BLaER1 treated with 17β-estradiol and CSF1 and Interleukin-3, amounts not matched to agents 10 nM and 100 nM (cell line): ENCODE measurements around the gene ZNF81.
"Not testable (repeated sequence)": the region's sequence is repeated elsewhere in the genome, so short reads cannot be mapped to it uniquely, and the experiment has no call there.

Source experiments
- H3K27ac ChIP-seq, 11 experiments: shearing (Covaris generic); formaldehyde crosslinking; 2 replicates each; pipeline ENCODE4 v1.8.1; 2022
- H3K27me3 ChIP-seq, 11 experiments: shearing (Covaris generic); formaldehyde crosslinking; 2 replicates each; pipeline ENCODE4 v1.8.1; 2022
- H3K36me3 ChIP-seq, 11 experiments: shearing (Covaris generic); formaldehyde crosslinking; 2 replicates each; pipeline ENCODE4 v1.8.1; 2022
- H3K4me1 ChIP-seq, 10 experiments: shearing (Covaris generic); formaldehyde crosslinking; 2 replicates each; pipeline ENCODE4 v1.8.1; 2022
- H3K4me2 ChIP-seq, 11 experiments: shearing (Covaris generic); formaldehyde crosslinking; 2 replicates each; pipeline ENCODE4 v1.8.1; 2022
- H3K4me3 ChIP-seq, 10 experiments: shearing (Covaris generic); formaldehyde crosslinking; 2 replicates each; pipeline ENCODE4 v1.8.1; 2022
- H3K9ac ChIP-seq, 11 experiments: shearing (Covaris generic); formaldehyde crosslinking; 2 replicates each; pipeline ENCODE4 v1.8.1; 2022
- H3K9me3 ChIP-seq, 11 experiments: shearing (Covaris generic); formaldehyde crosslinking; replicated peaks in 1 of 11; 2 replicates each; pipeline ENCODE4 v1.8.1; 2022
- H4K20me1 ChIP-seq, 11 experiments: shearing (Covaris generic); formaldehyde crosslinking; 2 replicates each; pipeline ENCODE4 v1.8.1; 2022
- Cebpa-rat ChIP-seq, 11 experiments: shearing (Covaris generic); IDR thresholded peaks; 2 replicates each; pipeline ENCODE4 v1.8.1; 2022

ZNF81 gene

DNA sequence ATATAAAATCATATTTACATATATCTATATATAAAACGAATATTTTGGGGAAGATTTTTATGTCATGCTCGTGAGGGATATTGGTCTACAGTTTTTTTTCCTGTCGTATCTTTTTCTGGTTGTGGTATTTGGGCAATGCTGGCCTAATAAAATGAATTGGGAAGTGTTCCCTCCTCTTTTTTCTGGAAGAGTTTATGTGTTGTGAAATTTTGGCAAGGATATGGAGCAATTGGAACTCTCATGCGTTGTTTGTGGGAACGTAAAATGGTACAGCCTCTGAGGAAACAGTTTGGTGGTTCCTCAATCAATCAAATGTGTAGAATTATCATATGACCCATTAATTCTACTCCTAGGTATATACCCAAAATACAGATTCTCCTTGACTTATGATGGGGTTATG, 97.2 kb downstream of the ZNF81 start:
- TF ChIP-seq Cebpa-rat (IDR thresholded peaks at IDR 0.05): no peak
- H3K4me3 ChIP-seq: no peak overlapping the region
- no peak overlapping the region for H3K9ac ChIP-seq
- H3K27ac ChIP-seq: no peak overlapping the region
- H4K20me1 ChIP-seq: no peaks in the 10 kb centered on the region
- no peak overlapping the region for H3K4me2 ChIP-seq
- peaks cover 7 to 34% (median 17%) of the 10 kb centered on the region in 11 experiments; a peak in 18 of 22 replicates for H3K9me3 ChIP-seq
- peaks cover 0 to 13% (median 8%) of the 10 kb centered on the region in 10 experiments; a peak in 10 of 20 replicates for H3K4me1 ChIP-seq
- peaks cover 34 to 73% (median 65%) of the 10 kb centered on the region in 11 experiments; a peak in 20 of 22 replicates for H3K27me3 ChIP-seq
- H3K36me3 ChIP-seq: no peaks in the 10 kb centered on the region

- no peak for TF ChIP-seq Cebpa-rat (IDR thresholded peaks at IDR 0.05)
- Histone ChIP-seq H3K9me3 (peaks cover 8 to 46% (median 18%) of the 10 kb centered on the region in 11 experiments; a peak in 18 of 22 replicates), H3K4me1 (peaks cover 0 to 13% (median 8%) of the 10 kb centered on the region in 10 experiments; a peak in 10 of 20 replicates), H3K27me3 (peaks cover 18 to 72% (median 57%) of the 10 kb centered on the region in 11 experiments; a peak in 20 of 22 replicates), H3K4me2 (peak overlapping the region; percentile 15 to 67 (median 62); a peak in 21 of 22 replicates), H3K9ac (peak overlapping the region in 8 of 11 experiments; percentile 4 to 44 (median 28); a peak in 12 of 22 replicates), H3K36me3 (no peaks in the 10 kb centered on the region), H3K4me3 (peak overlapping the region in 9 of 10 experiments; percentile 8 to 54 (median 35); a peak in 13 of 20 replicates), H4K20me1 (no peaks in the 10 kb centered on the region), H3K27ac (peak overlapping the region in 8 of 11 experiments; percentile 2 to 41 (median 24); a peak in 11 of 22 replicates)
These were observed 99.7 kb downstream of the ZNF81 start for GRCh38 chrX:47936224-47936939.

DNA sequence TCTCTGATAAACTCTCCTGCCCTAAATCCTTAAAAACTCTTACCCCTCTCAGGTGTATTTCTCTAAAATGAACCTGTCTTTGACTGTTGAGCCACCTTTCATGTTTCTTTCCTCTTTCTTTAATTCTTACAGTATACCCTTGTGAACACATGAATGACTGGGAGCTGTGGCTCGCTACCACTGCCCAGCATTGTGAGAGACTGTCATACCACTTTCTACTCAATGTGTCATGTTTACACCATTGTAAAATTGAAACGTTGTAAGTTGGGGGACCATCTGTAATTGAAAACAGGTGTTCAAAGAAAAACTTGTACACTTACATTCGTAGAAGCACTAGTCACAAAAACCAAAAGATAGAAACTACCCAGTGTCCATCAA, 100.2 kb downstream of the ZNF81 start:
- H3K9ac ChIP-seq: no peak overlapping the region; a peak in 2 of 22 replicates
- H3K27ac ChIP-seq: peak overlapping the region in 2 of 11 experiments; percentile 24 to 32; a peak in 3 of 22 replicates
- H3K4me2 ChIP-seq: peak overlapping the region in 10 of 11 experiments; percentile 15 to 67 (median 58); a peak in 18 of 22 replicates
- H3K4me3 ChIP-seq: peak overlapping the region in 8 of 10 experiments; percentile 8 to 54 (median 36); a peak in 7 of 20 replicates
- no peaks in the 10 kb centered on the region for H3K36me3 ChIP-seq
- no peak for TF ChIP-seq Cebpa-rat (IDR thresholded peaks at IDR 0.05)
- peaks cover 0 to 13% (median 8%) of the 10 kb centered on the region in 10 experiments; a peak in 10 of 20 replicates for H3K4me1 ChIP-seq
- H3K9me3 ChIP-seq: peaks cover 9 to 48% (median 18%) of the 10 kb centered on the region in 11 experiments; a peak in 18 of 22 replicates
- no peaks in the 10 kb centered on the region for H4K20me1 ChIP-seq
- peaks cover 18 to 72% (median 57%) of the 10 kb centered on the region in 11 experiments; a peak in 20 of 22 replicates for H3K27me3 ChIP-seq

DNA sequence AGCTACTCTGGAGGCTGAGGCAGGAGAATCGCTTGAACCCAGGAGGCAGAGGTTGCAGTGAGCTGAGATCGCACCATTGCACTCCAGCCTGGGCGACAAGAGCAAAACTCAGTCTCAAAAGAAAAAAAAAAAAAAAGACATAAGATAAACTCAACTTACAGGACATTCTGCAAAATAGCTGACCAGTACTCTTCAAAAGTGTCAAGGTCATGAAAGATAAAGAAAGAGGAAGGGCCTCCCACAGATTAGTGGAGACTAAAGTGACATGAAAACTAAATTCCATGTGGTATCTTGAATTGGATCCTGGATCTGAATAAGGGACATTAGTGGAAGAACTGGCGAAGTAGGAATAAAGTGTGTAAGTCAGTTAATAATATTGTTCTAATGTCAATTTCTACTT, 103.7 kb downstream of the ZNF81 start:
- Histone ChIP-seq H3K36me3 (no peaks in the 10 kb centered on the region), H3K4me3 (no peak overlapping the region), H3K4me1 (peaks cover 0 to 9% (median 8%) of the 10 kb centered on the region in 10 experiments; a peak in 10 of 20 replicates), H3K9me3 (peaks cover 28 to 72% (median 37%) of the 10 kb centered on the region in 11 experiments), H3K27ac (no peak overlapping the region), H3K9ac (no peak overlapping the region), H3K27me3 (peaks cover 30 to 79% (median 65%) of the 10 kb centered on the region in 11 experiments; a peak in 21 of 22 replicates), H4K20me1 (no peaks in the 10 kb centered on the region), H3K4me2 (no peak overlapping the region)
- TF ChIP-seq Cebpa-rat (IDR thresholded peaks at IDR 0.05): no peak

- no peaks in the 10 kb centered on the region for H4K20me1 ChIP-seq
- TF ChIP-seq Cebpa-rat (IDR thresholded peaks at IDR 0.05): no peak
- no peaks in the 10 kb centered on the region for H3K36me3 ChIP-seq
- no peak overlapping the region for H3K4me2 ChIP-seq
- no peak overlapping the region for H3K9ac ChIP-seq
- peaks cover 30 to 81% (median 43%) of the 10 kb centered on the region in 11 experiments for H3K9me3 ChIP-seq
- H3K4me3 ChIP-seq: no peak overlapping the region
- H3K27ac ChIP-seq: no peak overlapping the region
- H3K4me1 ChIP-seq: no peaks in the 10 kb centered on the region; a peak in 2 of 20 replicates
- H3K27me3 ChIP-seq: peaks cover 23 to 71% (median 57%) of the 10 kb centered on the region in 11 experiments; a peak in 21 of 22 replicates
These were observed 104.7 kb downstream of the ZNF81 start for GRCh38 chrX:47941423-47941822.

DNA sequence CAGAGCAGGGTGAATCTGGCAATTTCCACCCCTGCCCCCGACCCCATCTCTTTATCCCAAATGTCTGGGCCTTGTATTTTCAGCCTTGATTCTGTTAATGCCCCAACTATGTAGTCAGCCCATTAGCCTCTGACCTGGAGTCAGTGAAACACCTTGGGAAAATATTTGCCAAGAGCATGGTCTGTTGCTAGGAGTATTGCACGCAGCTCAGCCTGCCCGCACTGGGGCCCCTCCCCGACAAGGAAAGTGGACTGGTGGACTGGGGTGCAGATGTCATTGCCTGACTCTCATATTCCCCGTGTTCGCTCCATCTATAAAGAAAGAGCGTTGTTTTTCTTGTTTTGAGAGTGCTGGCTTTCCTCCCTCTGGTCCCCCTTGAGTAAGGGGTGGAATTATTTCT, 118.6 kb downstream of the ZNF81 start:
- not testable (repeated sequence) for H3K4me2 ChIP-seq, H3K9ac ChIP-seq, H4K20me1 ChIP-seq, H3K4me3 ChIP-seq, H3K36me3 ChIP-seq, H3K27ac ChIP-seq
- Histone ChIP-seq H3K27me3 (peaks cover 16 to 79% (median 63%) of the 10 kb centered on the region in 11 experiments; a peak in 21 of 22 replicates), H3K4me1 (peaks cover 0 to 18% (median 4%) of the 10 kb centered on the region in 10 experiments; a peak in 12 of 20 replicates), H3K9me3 (peaks cover 16 to 82% (median 25%) of the 10 kb centered on the region in 11 experiments)

GRCh38 chrX:47956016-47956415, 119.3 kb downstream of the ZNF81 start:
- Histone ChIP-seq H3K9me3 (peaks cover 11 to 82% (median 18%) of the 10 kb centered on the region in 11 experiments; a peak in 21 of 22 replicates), H3K4me2 (no peak overlapping the region), H4K20me1 (no peaks in the 10 kb centered on the region; a peak in 1 of 22 replicates), H3K36me3 (no peaks in the 10 kb centered on the region), H3K27ac (no peak overlapping the region), H3K4me1 (peaks cover 0 to 24% (median 11%) of the 10 kb centered on the region in 10 experiments; a peak in 12 of 20 replicates), H3K27me3 (peaks cover 21 to 79% (median 66%) of the 10 kb centered on the region in 11 experiments; a peak in 21 of 22 replicates), H3K4me3 (no peak overlapping the region), H3K9ac (no peak overlapping the region)
- TF ChIP-seq Cebpa-rat (IDR thresholded peaks at IDR 0.05): no peak

DNA sequence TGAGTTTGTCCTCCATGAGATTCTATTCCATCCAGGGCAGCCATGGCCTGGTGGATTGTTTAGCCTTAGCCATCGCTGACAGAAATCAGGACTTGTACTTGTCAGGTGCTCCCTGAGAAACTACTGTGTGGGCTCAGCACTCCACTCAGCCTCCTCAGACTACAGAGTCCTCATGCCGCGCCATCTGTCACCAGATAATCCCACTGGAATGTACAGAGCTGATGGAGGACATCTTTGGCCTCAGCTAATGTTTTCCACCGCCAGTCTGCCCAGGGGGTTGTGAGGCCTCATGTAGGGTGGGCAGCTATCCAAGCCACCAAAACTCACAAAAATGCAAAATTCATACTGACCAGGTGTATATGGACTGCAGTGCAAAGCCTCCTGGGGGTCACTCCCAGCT, 121.5 kb downstream of the ZNF81 start:
- H3K36me3 ChIP-seq, H3K27ac ChIP-seq, H4K20me1 ChIP-seq, H3K9ac ChIP-seq, H3K4me3 ChIP-seq, H3K4me2 ChIP-seq: not testable (repeated sequence)
- Histone ChIP-seq H3K27me3 (peaks cover 21 to 77% (median 51%) of the 10 kb centered on the region in 11 experiments; a peak in 21 of 22 replicates), H3K9me3 (peaks cover 0 to 82% (median 2%) of the 10 kb centered on the region in 11 experiments; a peak in 9 of 22 replicates), H3K4me1 (peaks cover 0 to 24% (median 11%) of the 10 kb centered on the region in 10 experiments; a peak in 12 of 20 replicates)
